Caco-2 (cell line): Measurements from ENCODE around the gene CYP2A13. TPM values are rescaled to one million over a fixed set of nuclear protein-coding genes. Genes with fewer than 3 reads are reported as not detected.
A peak's percentile ranks its signal among the peaks of the same experiment; 100 is the strongest.
"Not testable (repeated sequence)": the region's sequence is repeated elsewhere in the genome, so short reads cannot be mapped to it uniquely, and the experiment has no call there.

Source experiments
- BruUV-seq: library from RNA; stranded (reverse); fragments of 400-500 nt; replicated peaks from 2 replicates; lab custom pipeline; 2021; lab: Mats Ljungman, UMichigan
- CTCF ChIA-PET: fragments of 300-600 bp; sonication (Branson Sonifier 250); formaldehyde crosslinking; loops from one replicate; lab custom pipeline; 2022; ENCODE audit warnings: antibody characterized with exemption; lab: Charles Lee
- POLR2A ChIA-PET: fragments of 300-600 bp; sonication (Branson Sonifier 250); formaldehyde crosslinking; loops from one replicate; lab custom pipeline; 2022; ENCODE audit warnings: antibody characterized with exemption; lab: Charles Lee
- DNase-seq, 2 experiments: peaks; one replicate each; pipeline versions ENCODE4 v3.0.0 to v3.0.0-alpha.2; 2020 to 2022
- H3K27me3 ChIP-seq: replicated peaks from 2 replicates; pipeline ENCODE4 v1.6.0; 2011; ENCODE audit warnings: low read length; ENCODE audit not compliant: control insufficient read depth, insufficient read depth
- H3K36me3 ChIP-seq: 2 replicates; pipeline ENCODE4 v1.5.1; 2011; ENCODE audit warnings: low read length; ENCODE audit not compliant: control insufficient read depth, insufficient read depth
- H3K4me1 ChIP-seq: fragments of 250-450 bp; sonication (Bioruptor Pico); 2 replicates; pipeline ENCODE4 v1.5.1; 2020; ENCODE audit warnings: mild to moderate bottlenecking
- H3K4me3 ChIP-seq: 2 replicates; pipeline ENCODE4 v1.5.1; 2011; ENCODE audit warnings: low read depth, mild to moderate bottlenecking, control low read depth, low read length
- H3K9me3 ChIP-seq: fragments of 250-450 bp; sonication (Bioruptor Pico); 2 replicates; pipeline ENCODE4 v1.5.1; 2020; ENCODE audit warnings: mild to moderate bottlenecking, moderate library complexity
- H3K27ac Mint-ChIP-seq: one replicate; pipeline ENCODE4 v1.8.0; 2022; ENCODE audit warnings: mixed read lengths; ENCODE audit not compliant: unreplicated experiment
- H3K27me3 Mint-ChIP-seq: one replicate; pipeline ENCODE4 v1.8.0; 2022; ENCODE audit warnings: mixed read lengths; ENCODE audit not compliant: insufficient read depth, unreplicated experiment
- H3K36me3 Mint-ChIP-seq: one replicate; pipeline ENCODE4 v1.8.0; 2022; ENCODE audit warnings: mild to moderate bottlenecking, mixed read lengths; ENCODE audit not compliant: insufficient read depth, unreplicated experiment
- H3K4me1 Mint-ChIP-seq: one replicate; pipeline ENCODE4 v1.8.0; 2022; ENCODE audit warnings: low read depth, mixed read lengths; ENCODE audit not compliant: unreplicated experiment
- H3K4me3 Mint-ChIP-seq: one replicate; pipeline ENCODE4 v1.8.0; 2022; ENCODE audit warnings: mild to moderate bottlenecking, moderate library complexity, mixed read lengths; ENCODE audit not compliant: unreplicated experiment
- H3K9me3 Mint-ChIP-seq: one replicate; pipeline ENCODE4 v1.8.0; 2022; ENCODE audit warnings: mixed read lengths; ENCODE audit not compliant: unreplicated experiment
- CTCF ChIP-seq, 2 experiments: fragments of 200-600 bp in 1 of 2; IDR thresholded peaks; 1 replicate in 1 of 2; 2 replicates in 1 of 2; pipeline versions ENCODE4 v1.5.1 to v1.8.0; 2011 to 2022; ENCODE audit warnings: antibody characterized with exemption in 1 of 2, control low read depth in 1 of 2, inconsistent platforms in 1 of 2, low read depth in 1 of 2, low read length in 1 of 2, mild to moderate bottlenecking in 1 of 2, moderate library complexity in 1 of 2; ENCODE audit not compliant: insufficient read depth in 1 of 2, severe bottlenecking in 1 of 2, unreplicated experiment in 1 of 2
- intact Hi-C: fragments of 100-400 bp; cut with micrococcal nuclease; formaldehyde crosslinking; loops from one replicate; pipeline ENCODE4 v1.10.0; 2022; ENCODE audit not compliant: unreplicated experiment
- total RNA-seq: library from RNA; stranded (reverse); gene quantifications from 2 replicates; pipeline ENCODE4 v1.2.3, GENCODE V29; 2022

CYP2A13 gene
- total RNA-seq, 1 experiment from 2014 or later, result not detected

GRCh38 chr19:41114132-41114531 lies 25.9 kb downstream of the CYP2A13 start, which contains the start of gene CYP2F1:
TSS of gene CYP2F1 (plus strand) at chr19:41114432. CDS start at chr19:41116189, 1,757 bp downstream.
- H3K4me3 Mint-ChIP-seq, result no peak within 1 kb of the TSS
- intact Hi-C loops, result no loop called here
- no peaks in the 10 kb centered on the region for H3K9me3 Mint-ChIP-seq
- no peak within 1 kb of the TSS for H3K27ac Mint-ChIP-seq
- no peak within 1 kb of the TSS for H3K4me3 ChIP-seq
- H3K4me1 Mint-ChIP-seq, result peaks cover 7% of the 10 kb centered on the region
- no peak for DNase-seq
- H3K9me3 ChIP-seq, result no peaks in the 10 kb centered on the region
- H3K27me3 Mint-ChIP-seq, result peaks cover 3% of the 10 kb centered on the region
- no peaks in the 10 kb centered on the region for H3K36me3 ChIP-seq
- ChIA-PET CTCF (interaction anchor here (0.7 kb wide), 1 partner anchor 106 kb away, joined by 4 read pairs; no protein-coding TSS in a partner anchor), POLR2A (no interaction called here)
- TF ChIP-seq CTCF (IDR thresholded peaks at IDR 0.05; ENCODE audit: insufficient read depth in 1 of 2, low read depth in 1 of 2, low read length in 1 of 2, severe bottlenecking in 1 of 2, unreplicated experiment in 1 of 2), result no peak
- H3K27me3 ChIP-seq, result no peaks in the 10 kb centered on the region
- no TSS peak for BruUV-seq
- H3K4me1 ChIP-seq, result no peaks in the 10 kb centered on the region
- H3K36me3 Mint-ChIP-seq, result peaks cover 5% of the 10 kb centered on the region

- H3K9me3 ChIP-seq, result no peaks in the 10 kb centered on the region
- POLR2A ChIA-PET, result no interaction called here
- H3K36me3 ChIP-seq, result no peaks in the 10 kb centered on the region
- Mint-ChIP-seq H3K27me3 (peaks cover 3% of the 10 kb centered on the region), H3K9me3 (no peaks in the 10 kb centered on the region), H3K27ac (no peak overlapping the region), H3K4me1 (peaks cover 7% of the 10 kb centered on the region), H3K36me3 (peaks cover 5% of the 10 kb centered on the region), H3K4me3 (no peak overlapping the region)
- intact Hi-C loops, result no loop called here
- H3K4me3 ChIP-seq, result no peak overlapping the region
- no TSS peak for BruUV-seq
- DNase-seq, result no peak
- no peak for TF ChIP-seq CTCF (IDR thresholded peaks at IDR 0.05; ENCODE audit: insufficient read depth in 1 of 2, low read depth in 1 of 2, low read length in 1 of 2, severe bottlenecking in 1 of 2, unreplicated experiment in 1 of 2)
- CTCF ChIA-PET, result no interaction called here
- no peaks in the 10 kb centered on the region for H3K4me1 ChIP-seq
- H3K27me3 ChIP-seq, result no peaks in the 10 kb centered on the region
These were observed 28.0 kb downstream of the CYP2A13 start for GRCh38 chr19:41116261-41116660.

- H3K36me3 Mint-ChIP-seq, DNase-seq, H3K36me3 ChIP-seq, H3K4me1 Mint-ChIP-seq, intact Hi-C loops, H3K9me3 Mint-ChIP-seq, H3K4me3 Mint-ChIP-seq, H3K9me3 ChIP-seq, BruUV-seq, H3K27me3 Mint-ChIP-seq, H3K4me3 ChIP-seq, CTCF ChIA-PET, H3K27me3 ChIP-seq, H3K4me1 ChIP-seq, POLR2A ChIA-PET: not testable (repeated sequence)
- peak overlapping the region; percentile 16 for H3K27ac Mint-ChIP-seq
These were observed 33.0 kb downstream of the CYP2A13 start for GRCh38 chr19:41120929-41121911.

GRCh38 chr19:41122846-41123245 lies 34.6 kb downstream of the CYP2A13 start:
- H3K4me3 ChIP-seq, H3K27ac Mint-ChIP-seq, H3K36me3 Mint-ChIP-seq, intact Hi-C loops, H3K4me3 Mint-ChIP-seq, H3K9me3 ChIP-seq, CTCF ChIA-PET, H3K27me3 ChIP-seq, POLR2A ChIA-PET, H3K4me1 ChIP-seq, H3K9me3 Mint-ChIP-seq, BruUV-seq, H3K36me3 ChIP-seq, DNase-seq, H3K4me1 Mint-ChIP-seq, H3K27me3 Mint-ChIP-seq: not testable (repeated sequence)
